K562 (cell line): Measurements from ENCODE around the gene BCL2L12. TPM values are rescaled to one million over a fixed set of nuclear protein-coding genes. Genes with fewer than 3 reads are reported as not detected.

Source experiments
- ARID1B ChIP-seq: fragments of 450-650 bp; IDR thresholded peaks from 2 replicates; pipeline ENCODE4 v1.6.1; 2016; ENCODE audit warnings: antibody characterized with exemption, mild to moderate bottlenecking, inconsistent platforms
- C11orf30 ChIP-seq: fragments of 450-650 bp; IDR thresholded peaks from 2 replicates; pipeline ENCODE4 v1.6.1; 2016; ENCODE audit warnings: low read depth, mild to moderate bottlenecking
- CBX2 ChIP-seq: fragments of 200-600 bp; sonication (generic); IDR thresholded peaks from one replicate; pipeline ENCODE4 v1.6.1; 2012; ENCODE audit warnings: mild to moderate bottlenecking, low read length, inconsistent platforms; ENCODE audit not compliant: insufficient read depth, poor library complexity, severe bottlenecking
- CLOCK ChIP-seq: fragments of 250-450 bp; sonication (Bioruptor Pico); IDR thresholded peaks from 2 replicates; pipeline ENCODE4 v1.4.0; 2020; ENCODE audit warnings: mild to moderate bottlenecking, moderate library complexity, borderline replicate concordance
- ETV1 ChIP-seq: fragments of 450-650 bp; conservative IDR thresholded peaks from 2 replicates; pipeline ENCODE4 v1.6.1; 2016; ENCODE audit warnings: missing genetic modification characterization, control low read depth, low read depth, missing compliant biosample characterization
- FOS ChIP-seq: IDR thresholded peaks from 3 replicates; pipeline ENCODE4 v1.6.1; 2011; ENCODE audit not compliant: insufficient read length; ENCODE audit errors: extremely low read depth
- FOXK2 ChIP-seq, 2 experiments: fragments of 450-650 bp; IDR thresholded peaks in 1 of 2; conservative IDR thresholded peaks in 1 of 2; 2 replicates each; pipeline ENCODE4 v1.6.1; 2016; ENCODE audit warnings: low read depth in 2 of 2, mild to moderate bottlenecking in 1 of 2
- HDAC1 ChIP-seq, 2 experiments: fragments of 450-650 bp; IDR thresholded peaks; 2 replicates each; pipeline ENCODE4 v1.6.1; 2016 to 2017; ENCODE audit warnings: inconsistent platforms in 1 of 2, mild to moderate bottlenecking in 1 of 2, moderate library complexity in 1 of 2
- HEY1 ChIP-seq: fragments of 250-450 bp; sonication (Bioruptor Pico); IDR thresholded peaks from 2 replicates; pipeline ENCODE4 v1.5.0; 2020; ENCODE audit warnings: mild to moderate bottlenecking, moderate library complexity, borderline replicate concordance
- HMGXB4 ChIP-seq: sonication (generic); formaldehyde crosslinking; IDR thresholded peaks from 2 replicates; pipeline ENCODE4 v1.8.1; 2023; ENCODE audit warnings: mild to moderate bottlenecking, missing genetic modification reagents
- KDM1A ChIP-seq, 2 experiments: fragments of 450-650 bp; IDR thresholded peaks; 2 replicates each; pipeline ENCODE4 v1.6.1; 2016; ENCODE audit warnings: mild to moderate bottlenecking in 2 of 2
- MAFG ChIP-seq: fragments of 450-650 bp; conservative IDR thresholded peaks from 2 replicates; pipeline ENCODE4 v1.6.1; 2016; ENCODE audit warnings: missing genetic modification characterization, missing compliant biosample characterization
- PPARD ChIP-seq: fragments of 250-450 bp; sonication (Bioruptor Pico); IDR thresholded peaks from 2 replicates; pipeline ENCODE4 v1.8.0; 2022; ENCODE audit warnings: inconsistent platforms, mild to moderate bottlenecking, moderate library complexity
- PYGO2 ChIP-seq: fragments of 450-650 bp; IDR thresholded peaks from 2 replicates; pipeline ENCODE4 v1.6.1; 2016; ENCODE audit warnings: mild to moderate bottlenecking, missing genetic modification characterization, moderate library complexity, missing compliant biosample characterization
- RAD21 ChIP-seq, 2 experiments: fragments of 250-450 bp in 1 of 2; fragments of 450-650 bp in 1 of 2; sonication (Bioruptor Pico) in 1 of 2; formaldehyde crosslinking in 1 of 2; IDR thresholded peaks in 1 of 2; conservative IDR thresholded peaks in 1 of 2; 2 replicates each; pipeline versions ENCODE4 v1.4.0 to v1.8.0; 2020 to 2022; ENCODE audit warnings: mild to moderate bottlenecking in 2 of 2, moderate library complexity in 1 of 2
- RFX1 ChIP-seq: fragments of 450-650 bp; IDR thresholded peaks from 2 replicates; pipeline ENCODE4 v1.6.1; 2016; ENCODE audit warnings: mild to moderate bottlenecking, moderate library complexity
- STAG1 ChIP-seq: sonication (generic); formaldehyde crosslinking; IDR thresholded peaks from 2 replicates; pipeline ENCODE4 v1.5.0; 2020; ENCODE audit warnings: missing genetic modification reagents, borderline replicate concordance
- TSC22D4 ChIP-seq: fragments of 450-650 bp; IDR thresholded peaks from 2 replicates; pipeline ENCODE4 v1.6.1; 2016; ENCODE audit warnings: missing genetic modification characterization, missing biosample characterization, control low read depth
- UBTF ChIP-seq, 2 experiments: IDR thresholded peaks; 2 replicates each; pipeline ENCODE4 v1.6.1; 2012; ENCODE audit warnings: improper control_type of control experiment in 2 of 2, low read depth in 2 of 2, low read length in 2 of 2, borderline replicate concordance in 1 of 2
- polyA plus RNA-seq, 8 experiments: library from polyadenylated mRNA; depleted of rRNA in 4 of 8; stranded (reverse) in 5 of 8; unstranded in 3 of 8; fragments of >200 nt; fragmentation: Nextera tagmentation in 2 of 8; fragmentation: Illumina TruSeq in 1 of 8; extraction: Ambion mirVana in 2 of 8; extraction: Trizol in 1 of 8; gene quantifications; 2 replicates each; pipeline versions ENCODE4 v1.2.1 to v1.2.3, GENCODE V29; 2011 to 2014; ENCODE audit warnings: inconsistent platforms in 1 of 8, missing spikeins in 1 of 8
- total RNA-seq, 7 experiments: library from RNA; depleted of rRNA in 6 of 7; stranded (reverse); fragments of >200 nt in 6 of 7; fragmentation: Illumina TruSeq in 2 of 7; extraction: Trizol in 2 of 7; gene quantifications; 2 replicates each; pipeline versions ENCODE4 v1.2.1 to v1.2.3, GENCODE V29; 2011 to 2021; ENCODE audit warnings: low replicate concordance in 1 of 7

Gene BCL2L12
- total and polyA plus RNA-seq, 9 of the 15 experiments (the other 6 are each of a cell fraction or from before 2014, with no cell fraction given) = 7.4 to 263 (median 81.2) TPM

DNA sequence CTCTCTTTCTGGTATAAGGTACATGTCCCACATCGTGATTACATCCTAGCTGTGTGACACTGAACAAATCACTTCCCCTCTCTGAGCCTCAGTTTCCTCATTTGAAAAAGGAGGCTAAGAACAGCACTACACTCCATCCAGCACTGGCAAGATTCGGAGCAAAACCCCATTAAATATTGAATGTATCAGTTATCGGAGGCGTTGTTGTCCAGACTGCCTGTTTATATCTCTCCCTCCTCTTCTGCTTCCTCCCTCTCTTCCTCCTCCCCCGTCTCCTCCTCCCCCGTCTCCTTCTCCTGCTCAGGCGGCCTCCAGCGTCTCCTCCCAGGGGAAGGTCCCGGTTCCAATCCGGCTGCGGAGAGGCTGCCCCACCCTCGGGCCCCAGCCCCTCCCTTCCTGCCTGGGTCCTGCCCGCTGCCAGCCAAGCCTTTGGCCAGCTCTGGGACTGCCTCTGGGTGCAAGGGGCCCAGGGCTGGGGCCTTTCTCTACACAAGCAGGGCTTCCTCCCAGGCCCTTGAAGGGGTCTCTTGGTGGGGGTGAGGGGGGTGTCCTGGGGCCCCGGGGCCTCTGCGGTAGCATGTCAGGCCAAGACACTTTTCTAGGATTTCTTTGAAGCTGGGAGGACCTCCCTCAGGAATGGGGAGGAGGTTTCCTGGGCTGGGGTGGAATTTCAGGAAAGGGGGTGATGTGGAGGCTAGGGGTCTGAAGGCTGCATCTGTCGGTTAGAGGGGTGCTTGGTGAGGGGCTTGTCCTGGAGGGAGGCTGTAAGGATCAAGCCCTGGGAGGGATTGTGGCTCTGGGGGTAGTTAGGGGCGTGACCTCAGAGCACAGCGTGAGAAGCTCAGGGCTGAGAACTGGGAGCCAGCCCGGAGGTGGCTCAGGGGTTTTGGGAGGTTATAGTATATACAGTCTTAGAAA, 27.7 kb upstream of the BCL2L12 start (continued):
- no peak for TF ChIP-seq HMGXB4 (CRISPR knock-in tag)
- no peak; a peak in 1 of 4 replicates for TF ChIP-seq KDM1A (IDR thresholded peaks at IDR 0.05)
- no peak for TF ChIP-seq CLOCK (CRISPR knock-in tag)
- no peak for TF ChIP-seq MAFG
- TF ChIP-seq PPARD (CRISPR knock-in tag) = no peak
- TF ChIP-seq FOXK2 (conservative IDR thresholded peaks at IDR 0.05 in 1 of 2, IDR thresholded peaks at IDR 0.05 in 1 of 2; ENCODE audit: low read depth in 2 of 2) = peak; percentile 46 to 49; a peak in 2 of 4 replicates
- TF ChIP-seq HEY1 = no peak
- TF ChIP-seq RFX1 = no peak
- no peak for TF ChIP-seq STAG1 (CRISPR knock-in tag)
- no peak for TF ChIP-seq RAD21 (CRISPR knock-in tag; conservative IDR thresholded peaks at IDR 0.05 in 1 of 2, IDR thresholded peaks at IDR 0.05 in 1 of 2)
- TF ChIP-seq ARID1B = peak; percentile 43; the same call in 1 of the 2 replicates
- no peak for TF ChIP-seq PYGO2 (tag)
- TF ChIP-seq CBX2 = no peak
- TF ChIP-seq UBTF (IDR thresholded peaks at IDR 0.05; ENCODE audit: borderline replicate concordance in 1 of 2, low read depth in 2 of 2, low read length in 2 of 2) = 0 out of 4 replicates have a peak, but pooled peaks of 1 of the 2 experiments have one; percentile 39
- no peak for TF ChIP-seq TSC22D4 (tag)
- no peak for TF ChIP-seq C11orf30
- peak in 1 of 2 experiments; percentile 12; a peak in 1 of 4 replicates for TF ChIP-seq HDAC1 (IDR thresholded peaks at IDR 0.05)
- no peak for TF ChIP-seq FOS
- TF ChIP-seq ETV1 (tag) = peak; percentile 28
